Fibroblast of skin of right quadriceps (primary cell): Measurements from ENCODE around the gene TARBP1.
"Not testable (repeated sequence)": the region's sequence is repeated elsewhere in the genome, so short reads cannot be mapped to it uniquely, and the experiment has no call there.

Experiments
- DNase-seq: peaks from one replicate; pipeline ENCODE4 v3.0.0-alpha.2; 2013

Gene TARBP1

GRCh38 chr1:234505769-234506102, 26.8 kb upstream of the TARBP1 start:
- peak; percentile 87 for DNase-seq

GRCh38 chr1:234504969-234505768, 26.2 kb upstream of the TARBP1 start:
- DNase-seq = no peak

- DNase-seq = not testable (repeated sequence)
Measured at GRCh38 chr1:234504251-234504650, 25.3 kb upstream of the TARBP1 start.

- no peak for DNase-seq
Measured at GRCh38 chr1:234503193-234504050, 24.4 kb upstream of the TARBP1 start.

- DNase-seq = no peak
Measured at GRCh38 chr1:234502785-234503184, 23.8 kb upstream of the TARBP1 start.

GRCh38 chr1:234500269-234500668, 21.3 kb upstream of the TARBP1 start:
- peak; percentile 51 for DNase-seq

GRCh38 chr1:234499943-234500245, 20.9 kb upstream of the TARBP1 start:
- DNase-seq = no peak

GRCh38 chr1:234499119-234499942, 20.4 kb upstream of the TARBP1 start:
- peak; percentile 96 for DNase-seq

GRCh38 chr1:234498448-234499118, 19.6 kb upstream of the TARBP1 start:
- DNase-seq = no peak

- DNase-seq = no peak
Measured at GRCh38 chr1:234497589-234497988, 18.6 kb upstream of the TARBP1 start.

- DNase-seq = peak; percentile 96
Measured at GRCh38 chr1:234495231-234495990, 16.4 kb upstream of the TARBP1 start.

- no peak for DNase-seq
Measured at GRCh38 chr1:234494049-234494448, 15.1 kb upstream of the TARBP1 start.

GRCh38 chr1:234490793-234491479, 12.0 kb upstream of the TARBP1 start:
- DNase-seq = no peak

GRCh38 chr1:234489698-234490077, 10.7 kb upstream of the TARBP1 start:
- no peak for DNase-seq

GRCh38 chr1:234489007-234489697, 10.2 kb upstream of the TARBP1 start:
- no peak for DNase-seq

- DNase-seq = no peak
Measured at GRCh38 chr1:234488054-234489006, 9.4 kb upstream of the TARBP1 start.

GRCh38 chr1:234486858-234487840, 8.2 kb upstream of the TARBP1 start:
- DNase-seq = peak; percentile 77

- no peak for DNase-seq
Measured at GRCh38 chr1:234484991-234485739, 6.2 kb upstream of the TARBP1 start.
